Measurements from ENCODE around the gene ABL2. TPM values are rescaled to one million over a fixed set of nuclear protein-coding genes. Genes with fewer than 3 reads are reported as not detected.

ABL2 gene
- total RNA-seq, 4 donors from 2014 or later: 6.8 to 22.2 (median 12.2) TPM

- WGBS: 77% methylated on average over 12 of the region's 16 CpGs
- no peak for DNase-seq (ENCODE audit: low spot score in 2 of 2)
- H3K36me3 ChIP-seq: peaks cover 84% of the 10 kb centered on the region
- H3K9me3 ChIP-seq: no peaks in the 10 kb centered on the region
- H3K27ac ChIP-seq: no peak overlapping the region
- no peak overlapping the region for H3K4me3 ChIP-seq
- peaks cover 17% of the 10 kb centered on the region for H3K4me1 ChIP-seq
- TF ChIP-seq, protein P1, sequence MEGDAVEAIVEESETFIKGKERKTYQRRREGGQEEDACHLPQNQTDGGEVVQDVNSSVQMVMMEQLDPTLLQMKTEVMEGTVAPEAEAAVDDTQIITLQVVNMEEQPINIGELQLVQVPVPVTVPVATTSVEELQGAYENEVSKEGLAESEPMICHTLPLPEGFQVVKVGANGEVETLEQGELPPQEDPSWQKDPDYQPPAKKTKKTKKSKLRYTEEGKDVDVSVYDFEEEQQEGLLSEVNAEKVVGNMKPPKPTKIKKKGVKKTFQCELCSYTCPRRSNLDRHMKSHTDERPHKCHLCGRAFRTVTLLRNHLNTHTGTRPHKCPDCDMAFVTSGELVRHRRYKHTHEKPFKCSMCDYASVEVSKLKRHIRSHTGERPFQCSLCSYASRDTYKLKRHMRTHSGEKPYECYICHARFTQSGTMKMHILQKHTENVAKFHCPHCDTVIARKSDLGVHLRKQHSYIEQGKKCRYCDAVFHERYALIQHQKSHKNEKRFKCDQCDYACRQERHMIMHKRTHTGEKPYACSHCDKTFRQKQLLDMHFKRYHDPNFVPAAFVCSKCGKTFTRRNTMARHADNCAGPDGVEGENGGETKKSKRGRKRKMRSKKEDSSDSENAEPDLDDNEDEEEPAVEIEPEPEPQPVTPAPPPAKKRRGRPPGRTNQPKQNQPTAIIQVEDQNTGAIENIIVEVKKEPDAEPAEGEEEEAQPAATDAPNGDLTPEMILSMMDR (IDR thresholded peaks at IDR 0.05): no peak
- no peak for TF ChIP-seq POLR2A (IDR thresholded peaks at IDR 0.05)
- no peak for TF ChIP-seq POLR2AphosphoS5 (IDR thresholded peaks at IDR 0.05)
- TF ChIP-seq EP300 (IDR thresholded peaks at IDR 0.05): no peak
- no peaks in the 10 kb centered on the region for H3K27me3 ChIP-seq
Measured at GRCh38 chr1:179089827-179090482, 139.5 kb downstream of the ABL2 start.

DNA sequence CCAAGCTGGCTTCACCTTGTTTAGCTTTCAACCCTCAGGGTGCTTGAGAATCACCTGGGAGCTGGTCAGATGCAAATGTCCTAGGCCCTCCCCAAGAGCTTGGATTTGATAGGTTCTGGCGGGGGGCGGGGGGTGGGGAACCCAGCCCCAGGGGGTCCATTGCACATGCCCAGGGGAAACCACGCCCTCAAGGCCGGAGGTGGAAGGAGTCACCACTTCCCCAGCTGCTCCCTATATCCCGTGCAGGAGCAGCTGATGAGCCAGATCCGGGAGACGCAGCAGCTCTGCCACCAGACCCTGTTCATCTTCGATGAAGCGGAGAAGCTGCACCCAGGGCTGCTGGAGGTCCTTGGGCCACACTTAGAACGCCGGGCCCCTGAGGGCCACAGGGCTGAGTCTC lies 141.8 kb downstream of the ABL2 start:
- TF ChIP-seq, protein P1 (IDR thresholded peaks at IDR 0.05): no peak
- TF ChIP-seq POLR2AphosphoS5 (IDR thresholded peaks at IDR 0.05) (no peak), EP300 (IDR thresholded peaks at IDR 0.05) (no peak), POLR2A (IDR thresholded peaks at IDR 0.05) (no peak)
- Histone ChIP-seq H3K27me3 (no peaks in the 10 kb centered on the region), H3K9me3 (no peaks in the 10 kb centered on the region), H3K4me3 (no peak overlapping the region), H3K36me3 (peaks cover 65% of the 10 kb centered on the region), H3K4me1 (peaks cover 27% of the 10 kb centered on the region), H3K27ac (no peak overlapping the region)
- 89% methylated on average over 6 of the region's 11 CpGs for WGBS
- no peak for DNase-seq (ENCODE audit: low spot score in 2 of 2)

DNA sequence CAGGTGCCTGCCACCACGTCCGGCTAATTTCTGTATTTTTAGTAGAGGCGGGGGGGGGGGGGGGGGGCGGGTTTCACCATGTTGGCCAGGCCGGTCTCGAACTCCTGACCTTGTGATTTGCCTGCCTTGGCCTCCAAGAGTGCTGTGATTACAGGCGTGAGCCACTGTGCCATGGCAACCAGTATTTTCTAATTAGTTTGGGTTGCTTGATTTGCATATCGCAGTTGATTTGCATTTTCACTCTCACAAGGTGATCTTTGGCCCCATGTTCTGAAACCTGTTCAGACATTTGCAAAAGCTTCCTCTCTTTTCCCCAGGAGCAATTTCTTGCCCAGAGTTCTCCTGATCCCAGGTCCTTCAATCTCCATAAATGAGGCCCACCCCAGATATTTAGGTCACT lies 145.9 kb downstream of the ABL2 start:
- WGBS: 76% methylated on average over 6 of the region's 8 CpGs
- DNase-seq (ENCODE audit: low spot score in 2 of 2): no peak
- peaks cover 31% of the 10 kb centered on the region for H3K36me3 ChIP-seq

GRCh38 chr1:179082999-179083335 lies 146.5 kb downstream of the ABL2 start:
- Histone ChIP-seq H3K27ac (peak overlapping the region; percentile 88), H3K27me3 (no peaks in the 10 kb centered on the region), H3K36me3 (peaks cover 25% of the 10 kb centered on the region), H3K4me1 (peaks cover 28% of the 10 kb centered on the region), H3K4me3 (peak overlapping the region; percentile 89), H3K9me3 (no peaks in the 10 kb centered on the region)
- DNase-seq (ENCODE audit: low spot score in 2 of 2): no peak
- no peak for TF ChIP-seq POLR2A (IDR thresholded peaks at IDR 0.05)
- TF ChIP-seq, protein P1 (IDR thresholded peaks at IDR 0.05): no peak
- no peak for TF ChIP-seq POLR2AphosphoS5 (IDR thresholded peaks at IDR 0.05)
- TF ChIP-seq EP300 (IDR thresholded peaks at IDR 0.05): no peak
- WGBS: 6% methylated on average over 3 of the region's 3 CpGs

More for the DNA sequence above, 145.9 kb downstream of the ABL2 start:
- Histone ChIP-seq H3K27me3 (no peaks in the 10 kb centered on the region), H3K4me1 (peaks cover 28% of the 10 kb centered on the region), H3K27ac (no peak overlapping the region), H3K9me3 (no peaks in the 10 kb centered on the region), H3K4me3 (peak overlapping the region; percentile 89)
- TF ChIP-seq POLR2A (IDR thresholded peaks at IDR 0.05): no peak
- TF ChIP-seq POLR2AphosphoS5 (IDR thresholded peaks at IDR 0.05): no peak
- TF ChIP-seq EP300 (IDR thresholded peaks at IDR 0.05): no peak
- TF ChIP-seq, protein P1 (IDR thresholded peaks at IDR 0.05): no peak

DNA sequence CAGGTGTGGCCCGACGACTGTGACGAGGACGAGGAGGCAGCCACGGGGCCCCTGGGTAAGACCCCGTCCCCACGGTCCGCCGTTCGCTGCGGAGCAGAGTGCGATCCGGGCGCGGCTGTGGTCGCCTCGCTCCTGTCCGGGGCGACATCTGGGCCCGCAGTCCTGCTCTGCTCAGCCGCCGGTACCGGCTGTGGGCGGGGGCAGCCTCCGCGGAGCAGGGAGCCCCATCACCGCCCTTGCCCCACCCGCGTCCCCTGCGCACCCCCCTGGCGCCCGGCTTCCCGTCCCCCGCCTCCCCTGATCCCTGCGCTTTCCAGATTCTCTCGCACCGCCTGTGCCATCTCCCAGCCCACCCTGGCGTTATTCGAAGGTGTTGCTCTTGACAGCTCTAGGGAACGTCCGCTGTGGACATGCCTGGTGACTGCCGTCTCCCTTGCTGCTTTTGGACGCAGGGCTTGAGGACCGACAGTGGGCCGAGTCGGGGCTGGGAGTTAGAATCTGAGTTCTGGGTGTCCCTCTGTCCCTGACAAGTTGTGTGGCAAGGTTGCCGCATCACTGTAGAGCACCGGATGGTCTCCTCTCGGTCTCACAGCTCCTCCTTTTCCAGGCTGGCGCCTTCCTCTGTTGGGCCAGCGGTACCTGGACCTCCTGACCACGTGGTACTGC lies 147.0 kb downstream of the ABL2 start:
- 0% methylated on average over 10 of the region's 52 CpGs for WGBS
- H3K27me3 ChIP-seq: no peaks in the 10 kb centered on the region
- peak overlapping the region; percentile 88 for H3K27ac ChIP-seq
- TF ChIP-seq, protein P1 (IDR thresholded peaks at IDR 0.05): no peak
- no peak for TF ChIP-seq POLR2A (IDR thresholded peaks at IDR 0.05)
- no peak for TF ChIP-seq POLR2AphosphoS5 (IDR thresholded peaks at IDR 0.05)
- TF ChIP-seq EP300 (IDR thresholded peaks at IDR 0.05): no peak
- H3K36me3 ChIP-seq: peaks cover 20% of the 10 kb centered on the region
- no peaks in the 10 kb centered on the region for H3K9me3 ChIP-seq
- peak overlapping the region; percentile 89 for H3K4me3 ChIP-seq
- H3K4me1 ChIP-seq: peaks cover 28% of the 10 kb centered on the region
- DNase-seq (ENCODE audit: low spot score in 2 of 2): peak in 1 of 2 donors; percentile 72
